OCI-LY7 (cell line): ENCODE results near the gene LIN7A.

ENCODE experiments used
- EZH2phosphoT487 ChIP-seq: fragments of 200-600 bp; sonication (generic); IDR thresholded peaks from 2 replicates; pipeline ENCODE4 v1.6.1; 2018; ENCODE audit warnings: low read depth, borderline replicate concordance, mild to moderate bottlenecking, mixed run types, antibody characterized with exemption, low read length, moderate library complexity, mixed read lengths
- TF ChIP-seq, protein P1 (sequence below): fragments of 200-600 bp; sonication (generic); conservative IDR thresholded peaks from 2 replicates; pipeline ENCODE4 v1.5.1; 2014; ENCODE audit warnings: mild to moderate bottlenecking, antibody characterized with exemption, low read length, moderate library complexity, mixed read lengths

DNA sequence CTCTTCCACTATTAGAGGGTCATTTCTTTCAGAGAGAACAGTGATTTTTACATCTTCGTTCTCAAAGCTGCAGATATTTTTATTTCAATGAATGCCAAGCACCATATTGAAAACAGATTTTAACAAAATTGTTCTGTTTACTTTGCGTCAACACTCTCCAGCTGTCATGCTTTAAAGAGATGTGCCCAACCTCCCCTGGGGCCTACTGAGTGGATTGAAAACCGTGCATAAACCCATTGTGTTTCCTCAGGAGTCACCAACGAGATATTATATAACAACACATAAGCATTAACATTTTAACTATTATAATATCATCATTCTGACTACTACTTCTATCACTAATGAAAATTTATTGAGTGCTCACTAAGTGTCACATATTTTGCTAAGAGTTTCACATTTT is 139.5 kb downstream of the LIN7A start:
- TF ChIP-seq EZH2phosphoT487 = no peak
- TF ChIP-seq, protein P1, sequence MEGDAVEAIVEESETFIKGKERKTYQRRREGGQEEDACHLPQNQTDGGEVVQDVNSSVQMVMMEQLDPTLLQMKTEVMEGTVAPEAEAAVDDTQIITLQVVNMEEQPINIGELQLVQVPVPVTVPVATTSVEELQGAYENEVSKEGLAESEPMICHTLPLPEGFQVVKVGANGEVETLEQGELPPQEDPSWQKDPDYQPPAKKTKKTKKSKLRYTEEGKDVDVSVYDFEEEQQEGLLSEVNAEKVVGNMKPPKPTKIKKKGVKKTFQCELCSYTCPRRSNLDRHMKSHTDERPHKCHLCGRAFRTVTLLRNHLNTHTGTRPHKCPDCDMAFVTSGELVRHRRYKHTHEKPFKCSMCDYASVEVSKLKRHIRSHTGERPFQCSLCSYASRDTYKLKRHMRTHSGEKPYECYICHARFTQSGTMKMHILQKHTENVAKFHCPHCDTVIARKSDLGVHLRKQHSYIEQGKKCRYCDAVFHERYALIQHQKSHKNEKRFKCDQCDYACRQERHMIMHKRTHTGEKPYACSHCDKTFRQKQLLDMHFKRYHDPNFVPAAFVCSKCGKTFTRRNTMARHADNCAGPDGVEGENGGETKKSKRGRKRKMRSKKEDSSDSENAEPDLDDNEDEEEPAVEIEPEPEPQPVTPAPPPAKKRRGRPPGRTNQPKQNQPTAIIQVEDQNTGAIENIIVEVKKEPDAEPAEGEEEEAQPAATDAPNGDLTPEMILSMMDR = no peak
